ENCODE data around the gene RNF114.
"Not testable (repeated sequence)": the region's sequence is repeated elsewhere in the genome, so short reads cannot be mapped to it uniquely, and the experiment has no call there.

Gene RNF114

GRCh38 chr20:49928411-49929141 lies 7.6 kb upstream of the RNF114 start:
- peak; percentile 88 for DNase-seq (ENCODE audit: low spot score)

- DNase-seq (ENCODE audit: low spot score) = no peak
Observed at GRCh38 chr20:49929142-49929494, 7.1 kb upstream of the RNF114 start.

GRCh38 chr20:49935746-49936152 lies 448 bp upstream of the RNF114 start:
- no peak for DNase-seq (ENCODE audit: low spot score)

GRCh38 chr20:49937027-49937929 lies 1.1 kb downstream of the RNF114 start:
- no peak for DNase-seq (ENCODE audit: low spot score)

- no peak for DNase-seq (ENCODE audit: low spot score)
Observed at GRCh38 chr20:49938173-49939163, 2.3 kb downstream of the RNF114 start.

GRCh38 chr20:49941456-49941855 lies 5.3 kb downstream of the RNF114 start:
- DNase-seq (ENCODE audit: low spot score) = no peak

- DNase-seq (ENCODE audit: low spot score) = no peak
Observed at GRCh38 chr20:49942303-49942702, 6.1 kb downstream of the RNF114 start.

- DNase-seq (ENCODE audit: low spot score) = no peak
Observed at GRCh38 chr20:49942942-49943341, 6.7 kb downstream of the RNF114 start.

GRCh38 chr20:49945306-49945700 lies 9.1 kb downstream of the RNF114 start:
- DNase-seq (ENCODE audit: low spot score) = no peak

- DNase-seq (ENCODE audit: low spot score) = no peak
Observed at GRCh38 chr20:49945701-49946477, 9.7 kb downstream of the RNF114 start.

GRCh38 chr20:49948178-49948577 lies 12.0 kb downstream of the RNF114 start:
- DNase-seq (ENCODE audit: low spot score) = no peak

- DNase-seq (ENCODE audit: low spot score) = no peak
Observed at GRCh38 chr20:49948809-49949507, 12.8 kb downstream of the RNF114 start.

- no peak for DNase-seq (ENCODE audit: low spot score)
Observed at GRCh38 chr20:49951151-49951550, 15.0 kb downstream of the RNF114 start.

GRCh38 chr20:49955167-49955566 lies 19.0 kb downstream of the RNF114 start:
- DNase-seq (ENCODE audit: low spot score) = no peak

- not testable (repeated sequence) for DNase-seq (ENCODE audit: low spot score)
Observed at GRCh38 chr20:49955830-49956396, 19.7 kb downstream of the RNF114 start.

- no peak for DNase-seq (ENCODE audit: low spot score)
Observed at GRCh38 chr20:49956689-49957088, 20.5 kb downstream of the RNF114 start.

GRCh38 chr20:49957089-49957938 lies 21.1 kb downstream of the RNF114 start:
- DNase-seq (ENCODE audit: low spot score) = not testable (repeated sequence)

GRCh38 chr20:49961413-49961812 lies 25.2 kb downstream of the RNF114 start:
- no peak for DNase-seq (ENCODE audit: low spot score)

Measured in hematopoietic multipotent progenitor cell treated with erythropoietin and hydrocortisone succinate and interleukin-3 and kit ligand, for 17 days (in vitro differentiated cells).